SU-DHL-6 (cell line): ENCODE data around the gene SCAMP3.

Source experiments
- H2AFZ ChIP-seq: fragments of 200-600 bp; sonication (generic); 2 replicates; pipeline ENCODE4 v1.6.1; 2014; ENCODE audit warnings: low read depth, mild to moderate bottlenecking, moderate library complexity, mixed read lengths, antibody characterized with exemption, low read length; ENCODE audit not compliant: severe bottlenecking
- H3F3A ChIP-seq: fragments of 200-600 bp; shearing (Covaris generic); 2 replicates; pipeline ENCODE4 v1.6.0; 2016; ENCODE audit warnings: antibody characterized with exemption, mild to moderate bottlenecking; ENCODE audit not compliant: insufficient read depth
- H3K27ac ChIP-seq: fragments of 200-600 bp; sonication (generic); 2 replicates; pipeline ENCODE4 v1.5.1; 2016; ENCODE audit warnings: low read depth, mild to moderate bottlenecking, low read length, moderate library complexity, mixed read lengths
- H3K27me3 ChIP-seq: fragments of 200-600 bp; sonication (generic), shearing (Covaris generic); 2 replicates; pipeline ENCODE4 v1.6.0; 2014; ENCODE audit warnings: mild to moderate bottlenecking, low read length
- H3K36me3 ChIP-seq: fragments of 200-600 bp; sonication (generic); 2 replicates; pipeline ENCODE4 v1.6.1; 2014; ENCODE audit warnings: mild to moderate bottlenecking, low read length, mixed read lengths
- H3K4me2 ChIP-seq: fragments of 300-600, 200-600 bp; shearing (Covaris generic), sonication (generic); 2 replicates; pipeline ENCODE4 v1.6.0; 2014; ENCODE audit warnings: low read length, low read depth, mild to moderate bottlenecking; ENCODE audit not compliant: poor library complexity, severe bottlenecking
- H3K4me3 ChIP-seq: fragments of 200-600 bp; sonication (generic); 2 replicates; pipeline ENCODE4 v1.5.1; 2014; ENCODE audit warnings: antibody characterized with exemption, low read length, mild to moderate bottlenecking, mixed read lengths; ENCODE audit not compliant: insufficient read depth, poor library complexity, severe bottlenecking
- H3K79me2 ChIP-seq: fragments of 200-600 bp; sonication (generic); 2 replicates; pipeline ENCODE4 v1.6.1; 2014; ENCODE audit warnings: mild to moderate bottlenecking, low read length, moderate library complexity; ENCODE audit not compliant: insufficient read depth
- H3K9ac ChIP-seq: fragments of 200-600 bp; sonication (generic); 2 replicates; pipeline ENCODE4 v1.7.0; 2014; ENCODE audit warnings: mild to moderate bottlenecking, low read length
- H3K9me2 ChIP-seq: fragments of 200-600 bp; sonication (generic); replicated peaks from 2 replicates; pipeline ENCODE4 v1.6.1; 2014; ENCODE audit warnings: low read length; ENCODE audit not compliant: insufficient read depth
- H3K9me3 ChIP-seq: fragments of 200-600 bp; sonication (generic); 2 replicates; pipeline ENCODE4 v1.6.1; 2014; ENCODE audit warnings: low read length, mixed read lengths; ENCODE audit not compliant: insufficient read depth
- H4K20me1 ChIP-seq: fragments of 200-600 bp; sonication (generic); 2 replicates; pipeline ENCODE4 v1.6.1; 2014; ENCODE audit warnings: low read depth, mild to moderate bottlenecking, antibody characterized with exemption, low read length, moderate library complexity, mixed read lengths
- CTCF ChIP-seq: fragments of 200-600 bp; sonication (generic); IDR thresholded peaks from one replicate; pipeline ENCODE4 v1.5.1; 2017; ENCODE audit warnings: antibody characterized with exemption, mild to moderate bottlenecking, low read length, moderate library complexity; ENCODE audit not compliant: insufficient read depth, poor library complexity, severe bottlenecking
- EZH2phosphoT487 ChIP-seq: fragments of 200-600 bp; sonication (generic), shearing (Covaris generic); conservative IDR thresholded peaks from 2 replicates; pipeline ENCODE4 v1.6.1; 2018; ENCODE audit warnings: mild to moderate bottlenecking, antibody characterized with exemption, low read length, moderate library complexity, mixed read lengths

The SCAMP3 gene

DNA sequence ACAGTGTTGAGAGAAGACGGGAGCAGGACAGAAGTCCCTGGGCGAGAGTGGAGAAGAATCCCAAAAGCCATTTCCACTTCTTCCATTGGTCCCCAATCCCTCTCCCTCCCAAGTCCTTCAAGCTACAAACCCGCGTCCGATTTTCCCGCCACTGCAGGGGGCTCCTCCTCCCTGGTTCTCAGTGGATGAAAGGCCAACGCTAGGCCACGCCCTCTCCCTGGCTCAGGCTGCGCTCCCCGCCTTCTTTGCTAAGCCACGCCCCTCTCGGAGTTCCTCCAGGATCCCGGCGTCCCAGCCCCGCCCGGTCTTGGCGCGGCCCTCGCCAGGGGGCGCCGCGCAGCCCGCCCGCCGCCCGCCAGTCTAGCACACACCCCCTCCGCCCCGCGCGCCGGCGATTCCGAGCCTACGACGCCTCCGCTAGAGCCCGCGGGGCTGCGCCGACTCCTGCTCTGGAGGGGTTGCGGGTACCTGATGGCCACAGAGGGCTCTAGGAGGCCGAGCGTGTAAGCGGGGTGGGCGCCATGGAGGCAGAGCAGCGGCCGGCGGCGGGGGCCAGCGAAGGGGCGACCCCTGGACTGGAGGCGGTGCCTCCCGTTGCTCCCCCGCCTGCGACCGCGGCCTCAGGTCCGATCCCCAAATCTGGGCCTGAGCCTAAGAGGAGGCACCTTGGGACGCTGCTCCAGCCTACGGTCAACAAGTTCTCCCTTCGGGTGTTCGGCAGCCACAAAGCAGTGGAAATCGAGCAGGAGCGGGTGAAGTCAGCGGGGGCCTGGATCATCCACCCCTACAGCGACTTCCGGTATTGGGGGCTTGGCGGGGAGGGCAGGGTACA is 15.1 kb upstream of the SCAMP3 start, which contains the start of gene HCN3:
TSS of gene HCN3 (plus strand) at position 394 of the 832 bp plus-strand sequence. CDS start at position 522, 128 bp downstream.
- no peaks in the 10 kb centered on the region for H3K27me3 ChIP-seq
- no peaks in the 10 kb centered on the region for H3K36me3 ChIP-seq
- peaks cover 20% of the 10 kb centered on the region for H3K79me2 ChIP-seq
- H3K27ac ChIP-seq = peak within 1 kb of the TSS; percentile 55
- peak within 1 kb of the TSS; percentile 89 for H2AFZ ChIP-seq
- H3K4me2 ChIP-seq = peak within 1 kb of the TSS; percentile 83
- TF ChIP-seq EZH2phosphoT487 (no peak), CTCF (peak; percentile 83)
- H4K20me1 ChIP-seq = no peaks in the 10 kb centered on the region
- peak within 1 kb of the TSS; percentile 82 for H3K9ac ChIP-seq
- peak within 1 kb of the TSS; percentile 75 for H3K4me3 ChIP-seq
- no peaks in the 10 kb centered on the region for H3K9me3 ChIP-seq
- H3F3A ChIP-seq = peaks cover 36% of the 10 kb centered on the region
- H3K9me2 ChIP-seq = no peaks in the 10 kb centered on the region

DNA sequence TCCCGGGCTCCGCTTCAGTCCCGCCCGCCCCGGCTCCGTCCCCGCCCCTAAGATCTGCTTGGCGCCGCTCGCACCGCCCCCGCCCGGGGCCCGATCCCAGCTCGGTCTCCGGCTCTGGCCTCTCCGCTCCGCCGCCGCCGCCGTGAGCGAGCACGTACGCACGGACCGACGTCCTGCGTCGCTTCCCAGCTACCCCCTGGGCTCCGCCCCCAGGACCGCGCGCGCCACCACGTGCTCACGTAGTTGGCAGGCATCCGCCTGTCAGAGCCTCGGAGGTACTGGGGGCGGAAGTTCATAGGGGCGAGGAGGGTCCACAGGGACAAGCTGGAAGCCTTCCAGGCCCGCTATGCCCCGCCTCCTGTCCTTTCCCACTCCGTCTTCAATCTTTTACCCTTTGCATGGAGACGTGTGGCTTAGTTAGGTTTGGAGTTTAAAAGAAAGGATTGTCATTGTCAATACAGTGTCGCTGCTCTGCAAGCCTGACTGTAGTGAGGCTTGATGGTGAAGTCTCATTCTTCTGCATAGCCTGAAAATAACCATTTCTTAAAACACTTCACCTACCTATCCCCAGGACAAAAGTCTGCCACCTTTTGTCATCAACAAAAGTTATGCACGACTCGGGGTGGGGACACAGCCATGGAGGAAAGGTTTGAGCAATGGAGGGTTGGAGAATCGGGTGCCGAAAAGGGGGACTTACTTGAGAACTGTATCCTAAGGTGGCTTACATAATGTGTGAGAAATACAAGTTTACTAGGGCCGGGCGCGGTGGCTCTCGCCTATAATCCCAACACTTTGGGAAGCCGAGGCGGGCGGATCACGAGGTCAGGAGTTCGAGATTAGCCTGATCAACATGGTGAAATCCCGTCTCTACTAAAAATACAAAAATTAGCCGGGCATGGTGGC is 11.4 kb upstream of the SCAMP3 start, which contains the start of gene CLK2:
TSS of gene CLK2 (minus strand) at position 162 of the 903 bp plus-strand sequence. CDS start 2,527 bp downstream, outside the sequence.
- H3K36me3 ChIP-seq = peaks cover 11% of the 10 kb centered on the region; the same call in 1 of the 2 replicates
- peaks cover 26% of the 10 kb centered on the region for H3F3A ChIP-seq
- TF ChIP-seq CTCF = no peak
- TF ChIP-seq EZH2phosphoT487 = no peak
- peak within 1 kb of the TSS; percentile 62 for H3K4me2 ChIP-seq
- H3K9me3 ChIP-seq = no peaks in the 10 kb centered on the region
- peak within 1 kb of the TSS; percentile 74 for H3K27ac ChIP-seq
- H4K20me1 ChIP-seq = no peaks in the 10 kb centered on the region
- peak within 1 kb of the TSS; percentile 7 for H2AFZ ChIP-seq
- H3K27me3 ChIP-seq = no peaks in the 10 kb centered on the region
- H3K9me2 ChIP-seq = no peaks in the 10 kb centered on the region
- peak within 1 kb of the TSS; percentile 88 for H3K4me3 ChIP-seq
- H3K9ac ChIP-seq = peak within 1 kb of the TSS; percentile 89
- peaks cover 27% of the 10 kb centered on the region for H3K79me2 ChIP-seq

DNA sequence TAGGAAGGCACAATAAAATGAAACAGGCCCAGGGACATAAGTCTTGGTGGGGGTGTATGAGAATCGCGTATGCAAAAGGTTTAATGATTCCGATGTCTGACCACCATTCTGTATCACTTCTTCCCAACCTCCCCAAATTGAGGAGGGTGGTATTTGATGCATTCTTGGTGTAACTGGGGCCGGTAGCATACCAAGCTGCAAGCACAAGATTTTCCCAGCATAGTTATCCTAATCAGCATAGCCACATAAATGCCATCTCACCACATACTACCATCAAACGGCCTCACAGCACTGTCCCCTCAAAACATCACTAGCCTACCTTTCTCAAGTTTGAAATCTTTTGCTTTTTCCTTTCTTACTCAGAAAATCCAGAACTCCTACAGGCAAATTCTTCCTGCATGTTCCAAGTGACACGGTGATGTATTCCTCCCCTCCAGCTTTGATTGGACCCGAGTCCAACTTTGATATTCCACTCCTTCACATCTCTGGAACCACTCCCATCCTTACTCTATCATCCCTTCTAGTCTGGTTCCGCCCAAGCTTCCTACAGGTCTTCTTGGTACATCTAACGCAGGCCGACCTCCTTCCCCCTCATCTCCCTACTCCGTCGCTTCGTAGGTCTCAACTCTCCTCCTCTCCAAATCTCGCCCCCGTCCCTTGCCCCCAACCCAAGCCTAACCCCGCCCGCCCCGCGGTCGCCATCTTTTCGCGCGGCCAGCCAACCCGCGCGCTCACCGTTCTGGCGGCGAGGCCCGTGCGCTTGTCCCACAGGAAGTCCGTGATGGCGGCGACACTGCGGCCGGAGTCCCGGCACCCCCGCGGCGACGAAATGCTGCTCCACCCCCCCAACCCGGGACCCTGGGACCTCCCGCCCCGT is 10.5 kb upstream of the SCAMP3 start:
- Histone ChIP-seq H3K27ac (peak overlapping the region; percentile 74), H3K9me2 (no peaks in the 10 kb centered on the region), H3K27me3 (no peaks in the 10 kb centered on the region), H4K20me1 (no peaks in the 10 kb centered on the region), H3K9ac (peak overlapping the region; percentile 89), H3K4me2 (peak overlapping the region; percentile 62), H3K9me3 (no peaks in the 10 kb centered on the region), H3K4me3 (peak overlapping the region; percentile 88), H3F3A (peaks cover 18% of the 10 kb centered on the region), H3K36me3 (peaks cover 16% of the 10 kb centered on the region; the same call in 1 of the 2 replicates), H2AFZ (no peak overlapping the region), H3K79me2 (peaks cover 24% of the 10 kb centered on the region)
- no peak for TF ChIP-seq EZH2phosphoT487
- no peak for TF ChIP-seq CTCF
